NCI-H82 (cell line): ENCODE data around the gene DNAAF3.
"Not testable (repeated sequence)": the region's sequence is repeated elsewhere in the genome, so short reads cannot be mapped to it uniquely, and the experiment has no call there.

Source experiments
- DNase-seq: peaks from one replicate; lab custom pipeline; 2025; lab: John Stamatoyannopoulos, UW

The DNAAF3 gene

GRCh38 chr19:55175117-55175867, 8.9 kb upstream of the DNAAF3 start:
- peak; percentile 59 for DNase-seq

GRCh38 chr19:55174425-55175116, 8.2 kb upstream of the DNAAF3 start:
- no peak for DNase-seq

GRCh38 chr19:55173714-55174409, 7.4 kb upstream of the DNAAF3 start:
- peak; percentile 91 for DNase-seq

- no peak for DNase-seq
These were observed 6.8 kb upstream of the DNAAF3 start for GRCh38 chr19:55173186-55173713.

- no peak for DNase-seq
These were observed 6.3 kb upstream of the DNAAF3 start for GRCh38 chr19:55172741-55173140.

GRCh38 chr19:55172318-55172717, 5.9 kb upstream of the DNAAF3 start:
- DNase-seq, result not testable (repeated sequence)

GRCh38 chr19:55171440-55171839, 5.0 kb upstream of the DNAAF3 start:
- no peak for DNase-seq

GRCh38 chr19:55169136-55169535, 2.7 kb upstream of the DNAAF3 start:
- no peak for DNase-seq

GRCh38 chr19:55165952-55166529, 372 bp downstream of the DNAAF3 start:
- DNase-seq, result peak; percentile 94

GRCh38 chr19:55161571-55162322, 4.7 kb downstream of the DNAAF3 start:
- DNase-seq, result peak; percentile 40

- DNase-seq, result no peak
These were observed 5.4 kb downstream of the DNAAF3 start for GRCh38 chr19:55160986-55161365.

- DNase-seq, result peak; percentile 98
These were observed 6.1 kb downstream of the DNAAF3 start for GRCh38 chr19:55160128-55160985.

GRCh38 chr19:55158848-55159749, 7.3 kb downstream of the DNAAF3 start:
- no peak for DNase-seq

- no peak for DNase-seq
These were observed 8.0 kb downstream of the DNAAF3 start for GRCh38 chr19:55158423-55158822.

- DNase-seq, result no peak
These were observed 9.1 kb downstream of the DNAAF3 start, which contains the start of gene TNNI3 for GRCh38 chr19:55157064-55157908. TSS of gene TNNI3 (minus strand) at chr19:55157732. CDS start at chr19:55157589, 143 bp downstream.

GRCh38 chr19:55156202-55157063, 10.0 kb downstream of the DNAAF3 start:
- peak; percentile 98 for DNase-seq

- not testable (repeated sequence) for DNase-seq
These were observed 10.6 kb downstream of the DNAAF3 start for GRCh38 chr19:55155784-55156183.
